HepG2 (cell line): ENCODE measurements around the gene EXPH5.

Source experiments
- CTCF ChIP-seq: sonication (generic); formaldehyde crosslinking; IDR thresholded peaks from 2 replicates; pipeline ENCODE4 v1.5.0; 2020; ENCODE audit warnings: mild to moderate bottlenecking, missing genetic modification reagents, moderate library complexity
- FOSL2 ChIP-seq: sonication (generic); formaldehyde crosslinking; IDR thresholded peaks from 2 replicates; pipeline ENCODE4 v1.4.0; 2020; ENCODE audit warnings: missing genetic modification reagents
- HIVEP1 ChIP-seq: sonication (generic); formaldehyde crosslinking; IDR thresholded peaks from 2 replicates; pipeline ENCODE4 v1.4.0; 2020; ENCODE audit warnings: mild to moderate bottlenecking, missing genetic modification reagents
- MYC ChIP-seq: sonication (generic); formaldehyde crosslinking; IDR thresholded peaks from 2 replicates; pipeline ENCODE4 v1.9.0; 2021; ENCODE audit warnings: missing genetic modification reagents, borderline replicate concordance
- ZBTB1 ChIP-seq: sonication (generic); formaldehyde crosslinking; IDR thresholded peaks from 2 replicates; pipeline ENCODE4 v1.4.0; 2020; ENCODE audit warnings: missing genetic modification reagents, borderline replicate concordance
- ZNF670 ChIP-seq: sonication (generic); formaldehyde crosslinking; IDR thresholded peaks from 2 replicates; pipeline ENCODE4 v1.8.0; 2022; ENCODE audit warnings: mild to moderate bottlenecking, missing genetic modification reagents, borderline replicate concordance

GRCh38 chr11:108534274-108534882 is 59.2 kb downstream of the EXPH5 start:
- TF ChIP-seq ZBTB1 (CRISPR knock-in tag) (no peak), FOSL2 (CRISPR knock-in tag) (no peak), HIVEP1 (CRISPR knock-in tag) (no peak), CTCF (CRISPR knock-in tag) (no peak), ZNF670 (no peak), MYC (CRISPR knock-in tag) (no peak)
